Esophagus muscularis mucosa (tissue), 4 donors: ENCODE results near the gene BDKRB1. TPM values are rescaled to one million over a fixed set of nuclear protein-coding genes. Genes with fewer than 3 reads are reported as not detected.
A peak's percentile ranks its signal among the peaks of the same experiment; 100 is the strongest.

Source experiments
- DNase-seq: peaks from one replicate; pipeline ENCODE4 v3.0.0-alpha.2; 2017; ENCODE audit errors: extremely low spot score
- H3K27ac ChIP-seq, 4 donors: fragments of 200-600 bp; sonication (generic); replicated peaks in 1 of 4; 1 replicate in 3 of 4; 2 replicates in 1 of 4; pipeline ENCODE4 v1.5.1; 2016 to 2019; ENCODE audit warnings: mild to moderate bottlenecking in 1 of 4
- H3K27me3 ChIP-seq, 4 donors: fragments of 200-600 bp; sonication (generic); one replicate each; pipeline versions ENCODE4 v1.5.1 to v1.6.0; 2016 to 2019
- H3K36me3 ChIP-seq, 4 donors: fragments of 200-600 bp; sonication (generic); one replicate each; pipeline ENCODE4 v1.5.1; 2016 to 2019
- H3K4me1 ChIP-seq, 4 donors: fragments of 200-600 bp; sonication (generic); one replicate each; pipeline ENCODE4 v1.5.1; 2016 to 2019
- H3K4me3 ChIP-seq, 4 donors: fragments of 200-600 bp; sonication (generic); 1 replicate in 2 of 4; 2 replicates in 2 of 4; pipeline ENCODE4 v1.5.1; 2016 to 2019; ENCODE audit warnings: mild to moderate bottlenecking in 4 of 4, moderate library complexity in 1 of 4
- H3K9me3 ChIP-seq, 4 donors: fragments of 200-600 bp; sonication (generic); 1 replicate in 3 of 4; 2 replicates in 1 of 4; pipeline ENCODE4 v1.5.1; 2016 to 2019
- EP300 ChIP-seq: sonication (generic); formaldehyde crosslinking; IDR thresholded peaks from one replicate; pipeline ENCODE4 v1.6.1; 2017; ENCODE audit warnings: antibody characterized with exemption
- POLR2A ChIP-seq: fragments of 450-650 bp; IDR thresholded peaks from one replicate; pipeline ENCODE4 v1.6.1; 2017; ENCODE audit warnings: antibody characterized with exemption, moderate library complexity, mild to moderate bottlenecking, low read depth
- POLR2AphosphoS5 ChIP-seq, 2 donors: sonication (generic); formaldehyde crosslinking; IDR thresholded peaks; one replicate each; pipeline ENCODE4 v1.6.1; 2017; ENCODE audit warnings: antibody characterized with exemption in 2 of 2
- WGBS: methylation state at CpG from one replicate; pipeline ENCODE4 v1.1.5; 2018; 5-methylcytosine and 5-hydroxymethylcytosine counted together
- intact Hi-C: fragments of 100-400 bp; cut with DNase I; formaldehyde crosslinking; loops from one replicate; pipeline ENCODE4 v1.15.1; 2023
- total RNA-seq, 4 donors: library from RNA; depleted of rRNA; stranded (reverse); fragments of >200 nt; gene quantifications; one replicate each; pipeline versions ENCODE4 v1.1.0 to v1.2.1, GENCODE V29; 2016
- TF ChIP-seq, protein P1 (sequence below), 3 experiments: fragments of 200-600 bp in 2 of 3; fragments of 450-650 bp in 1 of 3; sonication (generic) in 2 of 3; IDR thresholded peaks; one replicate each; pipeline ENCODE4 v1.5.1; 2017 to 2019; ENCODE audit warnings: antibody characterized with exemption in 3 of 3, mild to moderate bottlenecking in 2 of 3, moderate library complexity in 1 of 3

BDKRB1 gene
- total RNA-seq, 4 donors from 2014 or later = 0.39 to 7.0 (median 1.4) TPM

DNA sequence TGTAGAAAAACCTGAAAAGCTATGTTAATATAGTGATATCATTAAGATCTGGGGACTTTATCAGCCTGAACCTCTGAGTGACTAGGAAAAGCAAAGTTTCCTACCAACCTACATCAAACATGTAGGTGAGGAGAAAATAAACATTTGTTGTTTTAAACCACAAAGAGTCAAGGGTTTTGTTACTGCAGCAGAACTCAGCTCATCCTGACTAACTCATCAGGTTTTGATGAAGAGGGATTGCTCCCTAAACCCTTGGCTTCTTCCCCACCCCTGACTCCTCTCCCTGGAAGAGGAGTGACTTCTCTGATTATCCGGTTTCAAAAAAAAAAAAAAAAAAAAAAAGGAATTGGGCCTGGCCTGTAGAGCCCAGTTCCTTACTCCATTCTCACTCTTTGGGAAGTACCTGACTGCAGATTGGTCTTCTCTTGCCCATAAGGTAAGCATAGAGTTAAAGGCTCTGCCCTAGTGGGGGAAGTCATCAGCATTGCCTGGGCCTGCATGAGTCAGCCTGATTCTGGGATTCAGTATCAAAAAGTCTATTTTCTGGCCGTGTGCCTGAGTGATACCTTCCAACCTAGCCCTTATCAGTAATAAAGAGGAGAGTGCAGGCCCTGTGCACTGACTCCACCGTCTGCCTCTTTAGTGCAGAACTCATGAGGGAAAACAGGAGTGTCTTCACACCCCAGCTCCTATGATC is 16.9 kb downstream of the BDKRB1 start:
- 39% methylated on average over 3 of the region's 3 CpGs for WGBS
- peaks cover 0 to 35% (median 30%) of the 10 kb centered on the region in 4 donors for H3K4me1 ChIP-seq
- intact Hi-C loops = no loop called here
- DNase-seq = peak; percentile 87
- no peaks in the 10 kb centered on the region for H3K27me3 ChIP-seq
- H3K27ac ChIP-seq = no peak overlapping the region
- TF ChIP-seq, protein P1, sequence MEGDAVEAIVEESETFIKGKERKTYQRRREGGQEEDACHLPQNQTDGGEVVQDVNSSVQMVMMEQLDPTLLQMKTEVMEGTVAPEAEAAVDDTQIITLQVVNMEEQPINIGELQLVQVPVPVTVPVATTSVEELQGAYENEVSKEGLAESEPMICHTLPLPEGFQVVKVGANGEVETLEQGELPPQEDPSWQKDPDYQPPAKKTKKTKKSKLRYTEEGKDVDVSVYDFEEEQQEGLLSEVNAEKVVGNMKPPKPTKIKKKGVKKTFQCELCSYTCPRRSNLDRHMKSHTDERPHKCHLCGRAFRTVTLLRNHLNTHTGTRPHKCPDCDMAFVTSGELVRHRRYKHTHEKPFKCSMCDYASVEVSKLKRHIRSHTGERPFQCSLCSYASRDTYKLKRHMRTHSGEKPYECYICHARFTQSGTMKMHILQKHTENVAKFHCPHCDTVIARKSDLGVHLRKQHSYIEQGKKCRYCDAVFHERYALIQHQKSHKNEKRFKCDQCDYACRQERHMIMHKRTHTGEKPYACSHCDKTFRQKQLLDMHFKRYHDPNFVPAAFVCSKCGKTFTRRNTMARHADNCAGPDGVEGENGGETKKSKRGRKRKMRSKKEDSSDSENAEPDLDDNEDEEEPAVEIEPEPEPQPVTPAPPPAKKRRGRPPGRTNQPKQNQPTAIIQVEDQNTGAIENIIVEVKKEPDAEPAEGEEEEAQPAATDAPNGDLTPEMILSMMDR (IDR thresholded peaks at IDR 0.05) = no peak
- TF ChIP-seq EP300 (no peak), POLR2A (no peak), POLR2AphosphoS5 (IDR thresholded peaks at IDR 0.05) (no peak)
- no peak overlapping the region for H3K4me3 ChIP-seq
- H3K36me3 ChIP-seq = no peaks in the 10 kb centered on the region
- peaks cover 0 to 19% (median 9%) of the 10 kb centered on the region in 4 donors for H3K9me3 ChIP-seq

DNA sequence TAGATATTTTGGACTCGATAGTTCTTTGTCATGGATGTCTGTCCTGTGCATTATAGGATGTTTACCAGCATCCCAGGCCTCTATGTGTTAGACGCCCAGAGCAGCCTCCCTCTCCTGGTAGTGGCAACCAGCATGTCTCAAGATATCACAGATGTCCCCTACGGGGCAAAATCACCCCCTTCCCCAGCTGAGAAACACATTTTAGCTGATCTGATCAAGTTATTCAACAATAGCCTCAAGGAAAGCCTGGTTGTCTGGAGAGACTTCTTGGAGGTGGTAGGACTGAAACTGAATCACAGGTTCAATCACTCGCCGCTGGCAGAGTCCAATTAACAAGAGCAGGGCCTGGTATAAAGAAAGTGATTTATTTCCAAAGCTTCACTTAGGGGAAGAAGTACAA is 17.6 kb downstream of the BDKRB1 start:
- intact Hi-C loops = no loop called here
- Histone ChIP-seq H3K4me1 (peaks cover 0 to 31% (median 28%) of the 10 kb centered on the region in 4 donors), H3K27me3 (no peaks in the 10 kb centered on the region), H3K9me3 (peaks cover 0 to 26% (median 16%) of the 10 kb centered on the region in 4 donors), H3K36me3 (no peaks in the 10 kb centered on the region), H3K4me3 (no peak overlapping the region), H3K27ac (peak overlapping the region in 1 of 4 donors; percentile 56)
- TF ChIP-seq POLR2A (no peak), EP300 (no peak), POLR2AphosphoS5 (IDR thresholded peaks at IDR 0.05) (no peak)
- TF ChIP-seq, protein P1 (IDR thresholded peaks at IDR 0.05) = no peak
- WGBS = 94% methylated on average over 5 of the region's 5 CpGs
- peak; percentile 87 for DNase-seq

DNA sequence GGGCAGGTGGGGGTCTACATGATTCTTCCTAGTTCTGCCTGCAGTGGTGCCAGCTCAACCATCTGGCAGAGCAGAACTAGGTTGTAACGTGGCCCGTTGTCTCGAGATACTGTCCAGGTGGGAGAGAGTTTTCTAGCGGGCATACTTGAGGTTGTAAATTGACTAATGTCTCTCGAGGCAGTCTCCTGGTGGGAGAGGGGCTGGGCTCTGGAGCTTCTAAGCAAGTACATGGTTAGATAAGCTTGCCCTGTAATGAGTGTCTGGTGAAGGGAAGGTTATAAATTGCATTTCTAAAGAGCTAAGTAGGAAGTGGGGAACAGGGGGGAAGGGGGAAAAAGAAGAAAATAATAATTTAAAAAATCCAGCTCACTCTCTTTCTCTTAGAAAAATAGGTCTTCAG is 18.1 kb downstream of the BDKRB1 start:
- Histone ChIP-seq H3K9me3 (peaks cover 0 to 27% (median 16%) of the 10 kb centered on the region in 4 donors), H3K4me3 (no peak overlapping the region), H3K27ac (peak overlapping the region in 3 of 4 donors; percentile 2 to 56 (median 5)), H3K4me1 (peaks cover 0 to 26% (median 24%) of the 10 kb centered on the region in 4 donors), H3K27me3 (no peaks in the 10 kb centered on the region), H3K36me3 (no peaks in the 10 kb centered on the region)
- WGBS = 93% methylated on average over 5 of the region's 5 CpGs
- DNase-seq = peak; percentile 90
- TF ChIP-seq POLR2A (no peak), POLR2AphosphoS5 (IDR thresholded peaks at IDR 0.05) (no peak), EP300 (no peak)
- TF ChIP-seq, protein P1 (IDR thresholded peaks at IDR 0.05) = no peak
- intact Hi-C loops = no loop called here

DNA sequence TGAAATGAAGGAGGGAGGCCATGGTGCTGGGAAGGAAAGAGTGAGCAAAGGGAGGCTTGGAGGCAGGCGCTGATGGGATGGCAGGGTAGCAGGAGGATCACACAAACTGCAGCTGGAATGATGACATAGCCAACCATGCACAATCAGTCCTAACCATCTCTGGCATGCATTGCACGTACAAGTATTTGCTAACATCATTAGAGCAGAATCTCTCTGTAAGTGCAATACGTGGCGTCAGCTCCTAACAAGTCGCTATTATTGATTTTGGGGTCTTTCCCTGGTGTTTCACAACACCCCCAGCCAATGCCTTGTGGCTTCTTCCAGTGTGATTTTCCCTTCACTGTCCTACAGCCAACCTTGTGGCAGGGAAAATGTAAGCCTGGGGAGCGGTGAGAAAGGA is 18.5 kb downstream of the BDKRB1 start:
- Histone ChIP-seq H3K4me1 (peaks cover 0 to 22% (median 20%) of the 10 kb centered on the region in 4 donors), H3K36me3 (peaks cover 0 to 1% (median 0%) of the 10 kb centered on the region in 4 donors), H3K27me3 (no peaks in the 10 kb centered on the region), H3K27ac (peak overlapping the region; percentile 2 to 56 (median 22)), H3K9me3 (peaks cover 0 to 27% (median 16%) of the 10 kb centered on the region in 4 donors), H3K4me3 (no peak overlapping the region)
- TF ChIP-seq EP300 (no peak), POLR2A (no peak), POLR2AphosphoS5 (IDR thresholded peaks at IDR 0.05) (peak; percentile 21 to 38)
- TF ChIP-seq, protein P1 (IDR thresholded peaks at IDR 0.05) = no peak
- peak; percentile 91 for DNase-seq
- intact Hi-C loops = no loop called here
- 82% methylated on average over 6 of the region's 6 CpGs for WGBS
